Nucleus accumbens (tissue), 56 donors: Measurements from ENCODE around the gene CD82.
A peak's percentile ranks its signal among the peaks of the same experiment; 100 is the strongest.

Source experiments
- DNase-seq, 56 donors: peaks; one replicate each; lab custom pipeline; 2025; lab: John Stamatoyannopoulos, UW

CD82 gene

GRCh38 chr11:44574610-44575287, 9.3 kb downstream of the CD82 start:
- DNase-seq = no peak

DNA sequence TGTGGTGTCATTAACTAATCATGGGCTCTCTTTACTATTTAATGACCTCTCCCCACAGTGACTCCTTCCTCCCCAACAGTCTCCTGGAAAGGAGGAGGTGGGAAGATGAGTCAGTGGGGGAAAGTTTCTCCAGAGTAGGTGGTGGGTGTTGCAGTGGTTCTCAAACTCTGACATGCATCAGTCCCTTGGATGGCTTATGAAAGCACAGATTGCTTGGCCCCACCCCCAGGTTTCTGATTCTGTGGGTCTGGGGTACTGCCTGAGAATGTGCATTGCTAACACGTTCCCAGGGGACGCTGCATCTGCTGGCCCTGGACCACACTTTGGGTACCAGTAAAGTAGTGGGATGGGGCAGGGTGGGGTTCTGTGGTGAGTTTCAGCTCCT, 9.8 kb downstream of the CD82 start:
- peak in 1 of 56 donors; percentile 13 for DNase-seq

DNA sequence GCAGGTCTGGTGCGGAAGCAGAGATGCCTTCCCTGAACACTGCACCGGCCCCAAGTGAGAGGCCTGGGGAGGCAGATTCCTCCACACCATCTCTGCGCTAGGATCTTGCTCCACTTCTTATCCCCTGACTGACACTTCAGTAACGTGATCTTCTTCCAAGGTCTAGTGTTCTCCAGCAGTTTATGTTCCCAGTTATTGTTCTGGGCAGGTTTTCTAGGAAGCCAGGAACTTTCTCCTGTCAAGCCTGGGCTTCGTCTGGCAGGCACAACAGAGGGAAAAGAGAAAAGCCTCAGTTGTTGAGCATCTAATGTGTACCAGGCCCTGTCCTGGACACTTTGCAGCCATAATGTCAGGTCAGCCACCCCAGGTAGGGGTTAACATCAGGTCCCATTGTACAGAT, 10.5 kb downstream of the CD82 start:
- DNase-seq = no peak

DNA sequence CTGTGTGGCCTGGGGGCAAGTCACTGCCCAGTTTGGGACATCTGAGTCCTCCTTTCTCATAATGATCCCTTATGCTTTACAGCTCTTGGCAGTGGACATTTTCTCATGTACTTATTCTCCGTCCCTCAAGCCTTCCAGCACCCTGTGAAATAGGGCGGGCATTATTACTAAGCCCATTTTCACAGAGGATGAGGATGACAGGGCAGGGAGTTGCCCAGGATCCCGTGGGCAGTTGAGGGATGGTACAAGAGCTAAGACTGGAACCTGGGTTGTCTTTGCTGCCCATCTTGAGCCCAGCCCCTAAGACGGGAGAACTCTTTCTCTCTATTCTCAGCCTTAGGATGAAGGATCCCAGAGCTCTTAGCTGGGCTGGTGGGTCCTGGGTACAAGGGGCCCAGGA, 11.2 kb downstream of the CD82 start:
- DNase-seq = no peak

DNA sequence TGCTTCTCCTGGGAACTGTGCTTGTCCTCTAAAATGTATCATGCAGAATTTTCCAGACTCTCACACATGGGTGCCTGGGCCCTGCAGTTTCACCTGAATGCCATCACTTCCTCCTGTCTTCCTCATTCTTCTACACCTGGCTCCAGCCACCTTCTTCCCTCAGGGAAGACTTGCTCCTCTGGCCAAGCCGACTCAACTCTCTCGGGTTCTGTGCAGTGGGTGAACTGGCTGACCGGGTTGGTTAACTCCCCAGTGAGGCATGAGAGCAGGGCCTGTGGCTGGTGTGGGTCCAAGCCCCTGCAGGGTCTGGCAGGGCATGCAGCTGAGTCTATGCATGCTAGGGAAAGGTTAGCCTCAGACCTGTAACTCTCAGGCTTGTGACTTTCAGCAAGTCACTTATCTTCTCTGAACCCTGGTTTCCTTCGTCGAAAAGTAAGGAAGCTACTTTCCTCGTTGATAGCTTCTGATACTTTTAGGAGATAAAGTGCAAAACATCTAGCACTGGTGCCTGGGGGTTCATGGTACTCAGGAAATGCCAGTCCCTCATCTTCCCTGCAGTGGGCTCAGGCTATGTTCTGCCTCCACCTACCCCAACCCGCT, 11.9 kb downstream of the CD82 start:
- no peak for DNase-seq

DNA sequence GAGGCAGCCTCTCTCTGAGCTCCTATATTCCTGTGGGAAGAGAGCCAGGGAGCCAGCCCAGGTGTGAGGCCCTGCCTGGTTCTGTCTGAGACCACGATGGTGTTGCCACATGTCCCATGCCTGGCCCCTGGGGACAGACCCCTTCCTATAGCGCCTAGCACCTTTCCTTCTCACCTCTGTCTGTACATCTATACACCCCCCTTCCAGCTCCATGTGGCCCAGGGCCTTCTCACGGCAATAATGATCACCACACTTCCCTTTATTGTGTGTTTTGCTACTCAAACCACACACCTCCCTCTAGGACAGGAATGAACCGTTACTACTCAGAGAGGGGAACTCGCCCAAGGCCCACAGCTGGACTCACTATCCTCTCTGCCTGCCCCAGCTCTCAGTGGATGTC, 12.8 kb downstream of the CD82 start:
- no peak for DNase-seq

DNA sequence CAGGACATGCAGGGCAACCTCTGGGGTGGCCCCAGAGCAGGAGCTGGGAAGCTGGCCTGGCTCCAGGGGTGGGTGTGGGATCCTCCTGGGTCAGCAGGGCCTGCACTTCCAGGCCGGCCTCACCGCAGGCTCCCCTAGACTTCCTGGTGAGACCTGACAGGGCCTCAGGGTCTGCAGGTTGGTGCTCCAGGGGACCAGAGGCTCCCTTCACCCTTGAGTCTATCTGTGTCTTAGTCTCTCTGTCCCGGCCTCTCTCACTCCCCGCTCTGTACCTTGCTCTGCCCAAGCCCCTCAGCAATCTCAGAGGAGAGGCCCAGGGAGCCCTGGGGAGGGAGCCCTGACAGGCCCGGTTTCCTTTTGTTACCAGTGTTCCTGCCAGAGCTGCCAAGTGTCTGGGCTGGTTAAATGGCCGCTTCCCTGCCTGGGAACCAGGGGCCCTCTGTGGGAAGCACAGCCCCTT, 13.9 kb downstream of the CD82 start:
- peak in 7 of 56 donors; percentile 18 to 46 (median 38) for DNase-seq

GRCh38 chr11:44580701-44581100, 15.2 kb downstream of the CD82 start:
- DNase-seq = no peak

DNA sequence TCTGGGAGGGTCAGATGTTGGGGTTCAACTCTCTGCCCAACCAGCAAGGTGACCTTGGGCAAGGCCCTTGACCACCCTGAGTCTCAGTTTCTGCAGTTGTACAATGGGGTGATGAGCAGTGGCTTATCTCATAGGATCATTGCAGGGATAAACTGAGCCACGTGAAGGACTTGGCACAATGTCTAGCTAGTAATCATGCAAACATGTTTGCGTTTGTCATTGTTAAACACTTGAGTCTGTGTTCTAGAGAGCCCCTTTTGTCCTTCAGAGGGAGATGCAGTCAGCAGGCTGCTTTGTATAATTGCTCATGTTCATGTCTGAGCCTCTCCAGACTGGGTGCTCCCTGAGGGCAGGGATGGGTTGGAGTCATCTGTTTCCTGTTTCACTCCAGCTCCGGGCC, 15.8 kb downstream of the CD82 start:
- no peak for DNase-seq

- no peak for DNase-seq
Observed at GRCh38 chr11:44582641-44583352, 17.3 kb downstream of the CD82 start.

DNA sequence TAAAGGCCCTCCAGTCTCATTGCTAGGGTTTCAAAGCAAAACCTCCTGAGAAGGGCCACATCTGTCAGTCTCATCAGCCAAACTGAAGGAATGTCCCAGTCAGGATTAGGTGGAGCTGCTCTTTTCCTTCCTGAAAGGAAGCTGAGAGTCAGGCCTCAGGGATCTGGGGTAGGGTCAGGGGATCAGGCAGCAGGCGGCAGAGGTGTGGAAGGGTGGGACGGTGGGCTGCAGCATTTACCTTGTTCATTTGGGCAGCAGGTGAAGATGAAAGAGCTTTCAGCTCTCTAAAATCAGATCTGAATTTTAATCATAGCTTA, 17.8 kb downstream of the CD82 start:
- DNase-seq = no peak

- peak in 4 of 56 donors; percentile 21 to 43 (median 28) for DNase-seq
Observed at GRCh38 chr11:44585421-44585820, 20.0 kb downstream of the CD82 start.

DNA sequence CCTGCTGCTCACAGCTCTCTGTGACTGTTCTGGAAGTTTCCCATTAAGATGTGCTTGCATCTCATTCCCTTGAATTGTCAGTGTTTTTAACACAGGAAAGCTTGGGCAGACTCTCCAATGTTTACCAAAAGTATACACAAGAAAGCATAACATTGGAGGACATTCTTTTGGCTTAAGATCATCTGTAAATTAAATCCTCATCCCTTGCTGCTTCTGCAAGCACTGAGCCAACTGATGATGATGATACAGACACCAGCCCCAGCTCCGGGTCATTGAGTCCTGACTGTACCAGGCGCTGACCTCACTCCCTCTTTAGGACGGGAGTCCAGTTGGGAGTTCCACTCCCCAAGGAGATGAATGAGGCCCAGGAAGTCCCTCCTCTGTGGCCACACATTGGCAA, 23.8 kb downstream of the CD82 start:
- peak in 21 of 56 donors; percentile 16 to 48 (median 28) for DNase-seq

- no peak for DNase-seq
Observed at GRCh38 chr11:44590769-44591168, 25.3 kb downstream of the CD82 start.

DNA sequence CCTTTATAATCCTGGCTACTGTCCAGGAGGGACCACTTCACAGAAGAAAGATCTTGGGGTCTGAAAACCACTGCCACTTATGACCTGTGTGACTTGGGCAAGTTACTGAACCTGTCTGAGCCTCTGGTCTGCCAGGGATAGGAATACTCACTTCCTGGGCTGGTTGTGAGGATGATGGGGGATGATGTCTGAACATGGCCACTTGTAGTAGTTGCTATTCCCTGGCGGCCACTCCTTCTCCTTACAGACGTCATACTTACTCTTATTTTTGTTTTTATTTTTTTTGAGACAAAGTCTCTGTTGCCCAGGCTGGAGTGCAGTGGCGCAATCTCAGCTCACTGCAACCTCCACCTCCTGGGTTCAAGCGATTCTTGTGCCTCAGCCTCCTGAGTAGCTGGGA, 26.1 kb downstream of the CD82 start:
- no peak for DNase-seq

DNA sequence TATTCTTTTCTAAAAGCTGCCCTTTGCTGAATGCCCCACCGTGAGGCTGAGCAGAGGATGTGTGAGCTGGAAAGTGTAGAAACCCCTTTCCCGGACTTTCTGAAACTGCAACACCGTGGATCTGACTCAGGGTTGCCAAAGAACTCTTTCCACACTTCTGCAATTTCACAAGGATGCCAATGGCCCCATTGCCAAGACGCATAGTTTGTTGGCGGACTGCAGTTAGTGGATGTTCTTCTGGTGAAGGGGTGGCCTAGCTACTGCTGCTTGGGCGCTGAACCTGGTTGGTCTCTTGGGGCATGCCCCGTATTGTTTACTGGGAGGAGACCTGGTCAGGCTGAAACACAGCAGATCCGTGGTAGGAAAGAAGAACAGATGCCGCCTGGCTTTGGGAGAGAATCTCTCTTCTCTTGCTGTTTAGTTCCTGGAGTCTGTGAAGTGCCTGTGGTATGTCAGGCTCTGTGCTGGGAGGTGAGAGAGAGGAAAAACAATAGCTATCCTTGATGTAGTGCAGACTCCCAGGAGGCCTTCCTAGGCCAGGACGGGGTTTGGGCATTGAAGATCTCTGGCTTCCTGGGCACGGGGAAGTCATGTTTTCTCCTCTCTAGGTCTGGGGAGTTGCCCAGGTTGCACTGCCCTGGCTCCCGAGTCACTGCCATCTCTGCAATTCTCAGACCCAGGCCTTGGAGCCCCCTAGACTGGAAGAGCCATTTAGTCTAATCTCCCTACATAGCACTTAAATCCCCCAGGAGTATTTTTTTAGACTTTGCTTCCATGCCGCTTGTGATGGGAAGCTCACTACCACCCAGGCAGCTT, 26.9 kb downstream of the CD82 start:
- DNase-seq = peak in 2 of 56 donors; percentile 26 to 28

- DNase-seq = peak in 53 of 56 donors; percentile 38 to 95 (median 86)
Observed at GRCh38 chr11:44593251-44593650, 27.8 kb downstream of the CD82 start.

- no peak for DNase-seq
Observed at GRCh38 chr11:44595006-44595405, 29.5 kb downstream of the CD82 start.

DNA sequence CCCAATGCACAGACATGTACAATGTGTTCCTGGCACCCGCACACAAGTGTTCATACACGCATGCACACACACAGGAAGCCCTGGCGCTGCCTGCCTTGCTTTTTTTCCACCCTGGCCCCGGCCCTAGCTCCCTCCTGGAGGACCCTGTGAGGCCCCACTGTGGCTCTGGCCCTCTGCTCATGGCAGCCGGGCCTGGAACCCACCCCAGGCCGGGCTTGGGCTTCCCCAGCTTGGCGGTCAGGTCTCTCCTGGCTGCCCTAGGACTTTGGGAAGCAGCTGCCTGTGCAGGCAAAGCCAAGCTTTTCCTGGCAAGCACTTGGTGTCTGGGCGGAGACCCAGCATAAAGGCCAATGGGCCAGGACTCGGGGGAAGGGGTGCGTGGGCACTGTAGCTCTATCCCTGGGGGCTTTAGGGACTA, 30.5 kb downstream of the CD82 start:
- peak in 52 of 56 donors; percentile 17 to 85 (median 66) for DNase-seq

DNA sequence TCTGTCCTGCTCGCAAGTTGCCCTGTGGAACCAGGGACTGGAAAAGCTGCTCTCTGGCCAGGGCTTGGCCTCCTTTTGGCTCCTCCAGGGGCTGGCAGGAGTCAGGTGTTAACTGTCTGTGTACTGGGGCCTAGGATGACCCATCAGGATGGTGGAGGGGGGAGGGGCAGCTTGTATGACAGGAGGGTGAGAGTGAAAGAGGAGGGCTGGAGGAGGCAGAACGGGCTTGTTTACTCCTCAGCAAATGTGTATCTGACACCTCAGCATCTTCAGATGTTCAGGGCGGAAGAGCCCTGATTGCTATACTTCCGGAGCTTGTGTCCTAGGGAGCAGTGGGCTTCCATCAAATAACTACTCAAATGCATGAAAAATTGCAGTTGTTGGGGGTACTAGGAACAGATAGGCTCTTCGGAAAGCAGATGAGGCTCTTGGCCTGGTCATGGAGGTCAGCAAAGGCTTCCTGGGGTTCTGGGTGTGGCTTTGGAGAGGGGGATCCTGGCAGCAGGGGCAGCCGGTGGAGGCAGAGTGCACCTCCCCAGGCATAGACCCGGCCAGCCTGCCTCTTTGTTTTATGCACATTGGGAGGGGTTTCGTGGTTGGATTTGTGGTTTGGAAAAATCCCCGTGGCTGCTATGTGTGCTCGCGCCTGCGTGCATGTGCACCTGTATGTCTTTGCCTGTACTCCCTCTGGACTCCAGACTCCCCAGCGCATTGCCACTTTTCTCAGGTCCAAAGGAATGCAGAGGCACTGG, 31.2 kb downstream of the CD82 start:
- DNase-seq = peak in 5 of 56 donors; percentile 44 to 63 (median 50)
